Neuronal stem cell (in vitro differentiated cells): ENCODE results near the gene CAST.

Experiments used
- DNase-seq: peaks from one replicate; pipeline ENCODE4 v3.0.0-alpha.2; 2013; ENCODE audit warnings: low spot score
- H2AFZ ChIP-seq: one replicate; pipeline ENCODE4 v1.6.1; 2013; ENCODE audit warnings: mild to moderate bottlenecking, low read length, inconsistent platforms
- H2AK5ac ChIP-seq: 2 replicates; pipeline ENCODE4 v1.6.1; 2013; ENCODE audit warnings: low read depth, mild to moderate bottlenecking, inconsistent platforms, low read length, moderate library complexity, mixed read lengths
- H2BK120ac ChIP-seq: 2 replicates; pipeline ENCODE4 v1.6.1; 2013; ENCODE audit warnings: low read depth, mild to moderate bottlenecking, inconsistent platforms, low read length, moderate library complexity, mixed read lengths
- H2BK12ac ChIP-seq: one replicate; pipeline ENCODE4 v1.6.1; 2013; ENCODE audit warnings: low read length, inconsistent platforms
- H2BK15ac ChIP-seq: 2 replicates; pipeline ENCODE4 v1.6.1; 2013; ENCODE audit warnings: mild to moderate bottlenecking, low read length, inconsistent platforms, mixed read lengths
- H2BK5ac ChIP-seq: one replicate; pipeline ENCODE4 v1.6.1; 2013; ENCODE audit warnings: inconsistent platforms, mild to moderate bottlenecking, low read length, moderate library complexity
- H3K14ac ChIP-seq: one replicate; pipeline ENCODE4 v1.6.1; 2013; ENCODE audit warnings: low read length, inconsistent platforms
- H3K18ac ChIP-seq: 2 replicates; pipeline ENCODE4 v1.6.1; 2013; ENCODE audit warnings: low read length, inconsistent platforms
- H3K23ac ChIP-seq: 2 replicates; pipeline ENCODE4 v1.6.1; 2013; ENCODE audit warnings: low read depth, mild to moderate bottlenecking, mixed read lengths, low read length, inconsistent platforms; ENCODE audit not compliant: poor library complexity
- H3K27ac ChIP-seq: replicated peaks from 3 replicates; pipeline ENCODE4 v1.5.1; 2013; ENCODE audit warnings: low read length, inconsistent platforms
- H3K27me3 ChIP-seq, 3 experiments: 2 replicates each; pipeline ENCODE4 v1.6.1; 2013; ENCODE audit warnings: low read length in 3 of 3, mild to moderate bottlenecking in 2 of 3, inconsistent platforms in 1 of 3, low read depth in 1 of 3, mixed read lengths in 1 of 3, moderate library complexity in 1 of 3; ENCODE audit not compliant: control insufficient read depth in 3 of 3, insufficient read depth in 3 of 3
- H3K36me3 ChIP-seq, 2 donors: replicated peaks in 1 of 2; 2 replicates each; pipeline ENCODE4 v1.6.1; 2013; ENCODE audit warnings: low read length in 2 of 2; ENCODE audit not compliant: control insufficient read depth in 2 of 2, insufficient read depth in 2 of 2
- H3K4ac ChIP-seq: 2 replicates; pipeline ENCODE4 v1.6.1; 2013; ENCODE audit warnings: inconsistent platforms, mild to moderate bottlenecking, low read length, moderate library complexity
- H3K4me1 ChIP-seq, 2 donors: 1 replicate in 1 of 2; 2 replicates in 1 of 2; pipeline ENCODE4 v1.6.1; 2013; ENCODE audit warnings: low read length in 2 of 2, low read depth in 1 of 2; ENCODE audit not compliant: control insufficient read depth in 2 of 2, insufficient read depth in 1 of 2
- H3K4me2 ChIP-seq: one replicate; pipeline ENCODE4 v1.6.1; 2013; ENCODE audit warnings: mild to moderate bottlenecking, low read length, inconsistent platforms; ENCODE audit not compliant: insufficient read depth, poor library complexity, severe bottlenecking
- H3K4me3 ChIP-seq, 2 donors: 2 replicates each; pipeline ENCODE4 v1.5.1; 2013; ENCODE audit warnings: low read length in 2 of 2, mild to moderate bottlenecking in 2 of 2, inconsistent platforms in 1 of 2, moderate library complexity in 1 of 2
- H3K79me1 ChIP-seq: one replicate; pipeline ENCODE4 v1.6.1; 2013; ENCODE audit warnings: low read depth, mild to moderate bottlenecking, inconsistent platforms, low read length, moderate library complexity
- H3K9ac ChIP-seq: one replicate; pipeline ENCODE4 v1.6.1; 2013; ENCODE audit warnings: mild to moderate bottlenecking, low read depth, low read length, inconsistent platforms; ENCODE audit not compliant: poor library complexity
- H3K9me3 ChIP-seq, 2 donors: replicated peaks in 1 of 2; 2 replicates each; pipeline versions ENCODE3 to v1.6.1; 2013; ENCODE audit warnings: low read length in 2 of 2, mild to moderate bottlenecking in 2 of 2, inconsistent platforms in 1 of 2, low read depth in 1 of 2, mixed read lengths in 1 of 2, moderate library complexity in 1 of 2; ENCODE audit not compliant: control insufficient read depth in 2 of 2, insufficient read depth in 1 of 2
- H4K8ac ChIP-seq: one replicate; pipeline ENCODE4 v1.6.1; 2013; ENCODE audit warnings: low read depth, mild to moderate bottlenecking, inconsistent platforms, low read length, moderate library complexity
- H4K91ac ChIP-seq: one replicate; pipeline ENCODE4 v1.6.1; 2013; ENCODE audit warnings: low read length, low read depth, mild to moderate bottlenecking, inconsistent platforms; ENCODE audit not compliant: poor library complexity
- WGBS, 2 donors: extraction: QIAGEN DNeasy Blood & Tissue Kit; methylation state at CpG; one replicate each; pipeline ENCODE4 v1.1.7; 2013; ENCODE audit warnings: missing lambda C conversion rate in 2 of 2, mixed read lengths in 1 of 2; ENCODE audit not compliant: insufficient read length in 2 of 2, insufficient replicate concordance in 1 of 2; ENCODE audit errors: extremely low coverage in 2 of 2; 5-methylcytosine and 5-hydroxymethylcytosine counted together

CAST gene

DNA sequence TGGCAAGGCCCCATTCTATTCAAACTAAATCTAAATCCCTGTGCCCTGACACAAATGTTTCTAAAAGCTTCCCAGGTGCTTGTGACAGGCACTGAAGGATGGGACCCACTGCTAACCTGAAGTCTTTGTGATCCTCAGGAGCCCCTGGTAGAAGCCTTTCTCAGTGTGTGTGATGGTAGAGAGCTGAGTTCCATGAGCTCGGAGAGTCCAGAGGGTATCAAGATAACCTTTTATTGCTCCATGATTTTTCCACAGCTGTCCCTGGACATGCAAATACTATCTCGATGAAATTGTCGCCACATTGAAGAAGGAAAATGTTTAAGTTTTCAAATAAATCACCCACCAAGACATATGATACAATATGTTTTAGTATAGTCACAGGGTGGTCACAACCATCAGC is 7.7 kb downstream of the CAST start:
- Histone ChIP-seq H3K27me3 (no peaks in the 10 kb centered on the region), H3K23ac (no peak overlapping the region), H2AK5ac (no peak overlapping the region), H4K91ac (no peak overlapping the region), H2BK120ac (no peak overlapping the region), H4K8ac (no peak overlapping the region), H2BK15ac (no peak overlapping the region), H2AFZ (no peak overlapping the region), H3K4me3 (no peak overlapping the region), H3K4ac (no peak overlapping the region), H3K4me2 (no peak overlapping the region), H3K14ac (no peak overlapping the region), H3K9ac (no peak overlapping the region), H3K4me1 (no peaks in the 10 kb centered on the region), H3K36me3 (no peaks in the 10 kb centered on the region), H3K27ac (no peak overlapping the region), H2BK12ac (no peak overlapping the region), H3K79me1 (peaks cover 1% of the 10 kb centered on the region), H3K9me3 (no peaks in the 10 kb centered on the region), H3K18ac (no peak overlapping the region), H2BK5ac (no peak overlapping the region)
- no CpG with 5 or more reads among the region's 3 CpGs for WGBS, 2 donors
- DNase-seq = no peak

DNA sequence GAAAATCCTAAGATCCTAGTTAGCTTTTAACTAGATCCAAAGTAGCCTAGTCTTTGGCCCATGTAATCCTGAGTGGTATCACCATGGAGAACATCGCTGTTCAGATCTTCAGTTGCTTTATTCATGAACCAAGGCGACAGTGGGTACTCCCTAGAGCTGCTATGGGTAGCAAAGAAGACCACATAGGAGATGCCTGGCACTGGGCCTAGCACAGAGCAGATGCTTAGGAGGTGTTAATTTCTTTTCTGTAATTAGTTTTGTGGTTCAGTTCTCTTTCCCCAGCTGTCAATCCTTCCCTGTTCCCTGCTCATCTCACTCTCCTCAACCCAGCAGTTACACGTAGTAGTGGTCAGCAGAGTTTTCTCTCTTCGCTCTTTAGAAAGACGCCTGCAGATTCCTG is 9.3 kb downstream of the CAST start:
- Histone ChIP-seq H3K18ac (no peak overlapping the region), H4K91ac (no peak overlapping the region), H3K4me2 (no peak overlapping the region), H3K36me3 (no peaks in the 10 kb centered on the region), H4K8ac (no peak overlapping the region), H2BK5ac (no peak overlapping the region), H2AK5ac (no peak overlapping the region), H3K4me3 (no peak overlapping the region), H2BK15ac (no peak overlapping the region), H3K14ac (no peak overlapping the region), H3K9ac (no peak overlapping the region), H3K23ac (no peak overlapping the region), H3K9me3 (no peaks in the 10 kb centered on the region), H3K4ac (no peak overlapping the region), H2BK12ac (no peak overlapping the region), H3K4me1 (peaks cover 0 to 2% of the 10 kb centered on the region in 2 donors), H3K79me1 (peaks cover 1% of the 10 kb centered on the region), H2BK120ac (no peak overlapping the region), H3K27ac (no peak overlapping the region), H3K27me3 (no peaks in the 10 kb centered on the region), H2AFZ (no peak overlapping the region)
- no CpG with 5 or more reads among the region's 5 CpGs for whole genome bisulfite sequencing, 2 donors
- DNase-seq = no peak

DNA sequence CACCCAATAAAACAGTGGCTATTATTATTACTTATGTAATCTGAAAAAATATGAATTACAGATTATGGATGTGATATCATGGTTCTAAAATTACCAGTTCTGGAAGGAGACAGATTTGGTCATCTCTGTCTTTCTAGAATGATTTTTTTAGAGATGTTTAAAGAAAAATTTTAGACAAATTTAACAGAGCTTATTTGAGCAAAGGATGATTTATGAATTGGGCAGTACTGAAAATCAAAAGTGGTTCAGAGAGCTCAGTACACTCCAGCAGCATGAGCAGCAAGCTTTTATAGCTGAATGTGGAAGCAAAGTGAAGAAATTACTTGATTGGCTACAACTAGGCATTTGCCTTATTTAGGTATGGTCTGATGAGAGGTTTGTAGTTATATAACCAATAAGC is 11.0 kb downstream of the CAST start:
- DNase-seq = no peak
- Histone ChIP-seq H2AFZ (no peak overlapping the region), H3K27me3 (no peaks in the 10 kb centered on the region), H2AK5ac (no peak overlapping the region), H4K91ac (no peak overlapping the region), H3K9ac (no peak overlapping the region), H3K36me3 (no peaks in the 10 kb centered on the region), H3K18ac (no peak overlapping the region), H3K27ac (no peak overlapping the region), H3K23ac (no peak overlapping the region), H3K4me1 (peaks cover 0 to 2% of the 10 kb centered on the region in 2 donors), H3K4me2 (no peak overlapping the region), H3K14ac (no peak overlapping the region), H2BK5ac (no peak overlapping the region), H2BK15ac (no peak overlapping the region), H3K79me1 (no peaks in the 10 kb centered on the region), H3K4me3 (no peak overlapping the region), H3K9me3 (no peaks in the 10 kb centered on the region), H2BK120ac (no peak overlapping the region), H2BK12ac (no peak overlapping the region), H4K8ac (no peak overlapping the region), H3K4ac (no peak overlapping the region)

DNA sequence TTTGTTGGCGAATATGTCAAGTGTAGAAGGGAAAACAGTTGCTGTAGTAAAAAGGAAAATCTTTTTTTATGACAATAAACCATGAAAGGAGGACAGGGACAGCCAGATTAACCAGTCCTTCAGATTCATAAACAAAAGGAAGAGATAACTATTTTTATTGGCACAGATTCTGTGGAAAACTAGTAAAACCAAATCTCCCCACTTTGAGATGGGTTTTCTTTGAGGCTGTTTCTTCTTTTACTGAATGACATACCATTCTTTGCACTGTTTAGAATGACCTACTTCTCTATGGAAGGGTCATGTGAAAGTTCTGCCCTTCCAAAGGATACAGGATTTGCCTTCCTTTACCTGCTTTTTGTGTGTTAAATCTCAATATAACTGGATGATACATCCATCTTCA is 13.7 kb downstream of the CAST start:
- Histone ChIP-seq H2AK5ac (no peak overlapping the region), H3K9ac (no peak overlapping the region), H3K4me2 (no peak overlapping the region), H3K36me3 (no peaks in the 10 kb centered on the region), H3K9me3 (no peaks in the 10 kb centered on the region), H3K4me1 (peaks cover 0 to 2% of the 10 kb centered on the region in 2 donors), H3K14ac (no peak overlapping the region), H3K27me3 (no peaks in the 10 kb centered on the region), H4K8ac (no peak overlapping the region), H3K4me3 (no peak overlapping the region), H2AFZ (no peak overlapping the region), H3K23ac (no peak overlapping the region), H2BK15ac (no peak overlapping the region), H2BK5ac (no peak overlapping the region), H3K79me1 (no peaks in the 10 kb centered on the region), H2BK120ac (no peak overlapping the region), H4K91ac (no peak overlapping the region), H2BK12ac (no peak overlapping the region), H3K27ac (no peak overlapping the region), H3K18ac (no peak overlapping the region), H3K4ac (no peak overlapping the region)
- WGBS, 2 donors = no CpG with 5 or more reads among the region's 1 CpG
- no peak for DNase-seq
